ENCODE data around the gene OAS3.

DNA sequence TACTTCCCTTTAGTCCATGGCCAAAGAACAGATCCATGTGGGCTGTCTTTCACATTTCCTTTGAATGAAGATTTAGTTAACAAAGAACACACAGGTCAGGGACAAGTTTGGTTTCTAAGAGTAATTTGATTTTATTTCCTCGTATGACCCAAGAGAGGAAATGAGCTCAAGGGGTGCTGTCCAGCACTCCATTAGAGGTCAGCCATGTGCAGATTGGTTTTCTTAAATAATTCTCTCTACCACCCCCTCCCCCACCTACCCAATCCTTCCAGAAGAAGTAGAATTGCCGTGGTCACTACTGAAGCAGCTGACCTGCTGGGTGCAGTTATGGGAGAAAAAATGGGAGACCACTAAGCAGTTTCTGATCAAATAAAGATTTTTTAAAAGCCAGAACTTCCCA is 45.4 kb upstream of the OAS3 start:
- TF ChIP-seq, protein P1, sequence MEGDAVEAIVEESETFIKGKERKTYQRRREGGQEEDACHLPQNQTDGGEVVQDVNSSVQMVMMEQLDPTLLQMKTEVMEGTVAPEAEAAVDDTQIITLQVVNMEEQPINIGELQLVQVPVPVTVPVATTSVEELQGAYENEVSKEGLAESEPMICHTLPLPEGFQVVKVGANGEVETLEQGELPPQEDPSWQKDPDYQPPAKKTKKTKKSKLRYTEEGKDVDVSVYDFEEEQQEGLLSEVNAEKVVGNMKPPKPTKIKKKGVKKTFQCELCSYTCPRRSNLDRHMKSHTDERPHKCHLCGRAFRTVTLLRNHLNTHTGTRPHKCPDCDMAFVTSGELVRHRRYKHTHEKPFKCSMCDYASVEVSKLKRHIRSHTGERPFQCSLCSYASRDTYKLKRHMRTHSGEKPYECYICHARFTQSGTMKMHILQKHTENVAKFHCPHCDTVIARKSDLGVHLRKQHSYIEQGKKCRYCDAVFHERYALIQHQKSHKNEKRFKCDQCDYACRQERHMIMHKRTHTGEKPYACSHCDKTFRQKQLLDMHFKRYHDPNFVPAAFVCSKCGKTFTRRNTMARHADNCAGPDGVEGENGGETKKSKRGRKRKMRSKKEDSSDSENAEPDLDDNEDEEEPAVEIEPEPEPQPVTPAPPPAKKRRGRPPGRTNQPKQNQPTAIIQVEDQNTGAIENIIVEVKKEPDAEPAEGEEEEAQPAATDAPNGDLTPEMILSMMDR (IDR thresholded peaks at IDR 0.05; ENCODE audit: low read depth, low read length), result no peak
- TF ChIP-seq EZH2phosphoT487 (IDR thresholded peaks at IDR 0.05; ENCODE audit: low read depth), result no peak

All from OCI-LY3 (cell line).